ENCODE results near the gene TANC1.

Gene TANC1

GRCh38 chr2:159199236-159199635 is 230.8 kb downstream of the TANC1 start:
- no peak overlapping the region for H3K4me3 ChIP-seq (ENCODE audit: low read depth, low read length)
- DNase-seq (ENCODE audit: low read depth) = no peak
- TF ChIP-seq, protein P1, sequence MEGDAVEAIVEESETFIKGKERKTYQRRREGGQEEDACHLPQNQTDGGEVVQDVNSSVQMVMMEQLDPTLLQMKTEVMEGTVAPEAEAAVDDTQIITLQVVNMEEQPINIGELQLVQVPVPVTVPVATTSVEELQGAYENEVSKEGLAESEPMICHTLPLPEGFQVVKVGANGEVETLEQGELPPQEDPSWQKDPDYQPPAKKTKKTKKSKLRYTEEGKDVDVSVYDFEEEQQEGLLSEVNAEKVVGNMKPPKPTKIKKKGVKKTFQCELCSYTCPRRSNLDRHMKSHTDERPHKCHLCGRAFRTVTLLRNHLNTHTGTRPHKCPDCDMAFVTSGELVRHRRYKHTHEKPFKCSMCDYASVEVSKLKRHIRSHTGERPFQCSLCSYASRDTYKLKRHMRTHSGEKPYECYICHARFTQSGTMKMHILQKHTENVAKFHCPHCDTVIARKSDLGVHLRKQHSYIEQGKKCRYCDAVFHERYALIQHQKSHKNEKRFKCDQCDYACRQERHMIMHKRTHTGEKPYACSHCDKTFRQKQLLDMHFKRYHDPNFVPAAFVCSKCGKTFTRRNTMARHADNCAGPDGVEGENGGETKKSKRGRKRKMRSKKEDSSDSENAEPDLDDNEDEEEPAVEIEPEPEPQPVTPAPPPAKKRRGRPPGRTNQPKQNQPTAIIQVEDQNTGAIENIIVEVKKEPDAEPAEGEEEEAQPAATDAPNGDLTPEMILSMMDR (IDR thresholded peaks at IDR 0.05; ENCODE audit: low read depth, low read length, missing control alignments) = no peak

- DNase-seq (ENCODE audit: low read depth) = no peak
- H3K4me3 ChIP-seq (ENCODE audit: low read depth, low read length) = no peak overlapping the region
- TF ChIP-seq, protein P1 (IDR thresholded peaks at IDR 0.05; ENCODE audit: low read depth, low read length, missing control alignments) = no peak
Measured at GRCh38 chr2:159199761-159200465, 231.5 kb downstream of the TANC1 start.

DNA sequence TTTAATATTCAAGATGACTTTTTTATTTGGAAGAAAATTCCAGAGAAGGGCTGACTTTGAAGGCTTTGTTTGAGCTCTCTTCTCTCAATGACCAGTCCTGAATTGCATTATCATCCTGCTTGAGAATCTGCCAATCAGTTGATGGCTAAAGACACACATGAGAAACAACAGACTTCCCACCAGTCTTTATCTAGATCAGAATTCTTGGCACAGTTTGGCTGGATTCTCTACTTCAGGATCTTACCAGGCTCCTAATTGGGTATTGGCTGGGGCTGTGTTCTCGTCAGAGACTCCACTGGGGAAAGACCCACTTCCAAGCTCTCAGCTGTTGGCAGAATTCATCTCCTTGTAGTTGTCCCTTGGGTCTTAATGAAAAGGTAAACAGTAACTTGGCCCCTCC is 232.1 kb downstream of the TANC1 start:
- DNase-seq (ENCODE audit: low read depth) = no peak
- TF ChIP-seq, protein P1 (IDR thresholded peaks at IDR 0.05; ENCODE audit: low read depth, low read length, missing control alignments) = no peak
- no peak overlapping the region for H3K4me3 ChIP-seq (ENCODE audit: low read depth, low read length)

- TF ChIP-seq, protein P1 (IDR thresholded peaks at IDR 0.05; ENCODE audit: low read depth, low read length, missing control alignments) = no peak
- DNase-seq (ENCODE audit: low read depth) = no peak
- no peak overlapping the region for H3K4me3 ChIP-seq (ENCODE audit: low read depth, low read length)
Measured at GRCh38 chr2:159201360-159202063, 233.1 kb downstream of the TANC1 start.

DNA sequence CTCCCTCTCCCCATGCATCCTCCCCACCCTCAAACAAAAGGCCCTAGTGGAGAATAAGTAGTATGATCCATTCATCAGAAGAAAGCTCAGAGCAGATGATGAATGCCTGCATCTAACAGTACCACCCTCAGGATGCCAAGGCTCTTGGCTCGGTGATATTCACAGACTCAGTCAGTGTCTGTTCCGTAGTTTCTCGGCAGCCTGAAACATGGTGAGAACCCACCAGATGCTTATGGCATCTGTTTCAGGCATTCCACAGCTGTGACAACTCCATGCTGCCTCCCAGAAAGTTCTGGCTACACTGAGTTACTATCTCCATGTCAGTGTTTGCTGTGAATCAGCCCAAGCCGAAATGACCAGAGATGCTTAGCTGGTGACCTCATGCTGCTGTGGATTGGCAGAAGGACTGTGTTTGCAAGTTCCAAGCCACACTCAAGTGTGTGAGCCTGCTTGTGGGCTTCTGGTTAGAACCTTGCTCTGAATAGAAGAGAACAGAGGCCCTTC is 234.2 kb downstream of the TANC1 start:
- H3K4me3 ChIP-seq (ENCODE audit: low read depth, low read length) = no peak overlapping the region
- TF ChIP-seq, protein P1 (IDR thresholded peaks at IDR 0.05; ENCODE audit: low read depth, low read length, missing control alignments) = no peak
- DNase-seq (ENCODE audit: low read depth) = no peak

GRCh38 chr2:159204381-159205144 is 236.1 kb downstream of the TANC1 start:
- TF ChIP-seq, protein P1 (IDR thresholded peaks at IDR 0.05; ENCODE audit: low read depth, low read length, missing control alignments) = no peak
- H3K4me3 ChIP-seq (ENCODE audit: low read depth, low read length) = no peak overlapping the region
- DNase-seq (ENCODE audit: low read depth) = no peak

Data from GM12864 (cell line).